Measurements from ENCODE around the gene RMND5B.
"Not testable (repeated sequence)": the region's sequence is repeated elsewhere in the genome, so short reads cannot be mapped to it uniquely, and the experiment has no call there.

The RMND5B gene

GRCh38 chr5:178130576-178131445 lies at the start of gene RMND5B:
Gene RMND5B (plus strand): TSS chr5:178131014. CDS start chr5:178138120, 7,106 bp downstream.
- DNase-seq (ENCODE audit: low read depth, low spot score): no peak

GRCh38 chr5:178081571-178082243 lies 49.1 kb upstream of the RMND5B start:
- no peak for DNase-seq (ENCODE audit: low read depth, low spot score)

GRCh38 chr5:178083922-178084321 lies 46.9 kb upstream of the RMND5B start:
- DNase-seq (ENCODE audit: low read depth, low spot score): no peak

GRCh38 chr5:178085316-178085715 lies 45.5 kb upstream of the RMND5B start:
- DNase-seq (ENCODE audit: low read depth, low spot score): no peak

GRCh38 chr5:178086266-178086665 lies 44.5 kb upstream of the RMND5B start:
- DNase-seq (ENCODE audit: low read depth, low spot score): no peak

GRCh38 chr5:178087199-178087598 lies 43.6 kb upstream of the RMND5B start:
- DNase-seq (ENCODE audit: low read depth, low spot score): not testable (repeated sequence)

GRCh38 chr5:178090856-178091255 lies 40.0 kb upstream of the RMND5B start:
- no peak for DNase-seq (ENCODE audit: low read depth, low spot score)

GRCh38 chr5:178093134-178093533 lies 37.7 kb upstream of the RMND5B start:
- no peak for DNase-seq (ENCODE audit: low read depth, low spot score)

- no peak for DNase-seq (ENCODE audit: low read depth, low spot score)
These were observed 36.5 kb upstream of the RMND5B start for GRCh38 chr5:178094345-178094744.

GRCh38 chr5:178098685-178099084 lies 32.1 kb upstream of the RMND5B start:
- DNase-seq (ENCODE audit: low read depth, low spot score): no peak

GRCh38 chr5:178103612-178104011 lies 27.2 kb upstream of the RMND5B start:
- DNase-seq (ENCODE audit: low read depth, low spot score): no peak

GRCh38 chr5:178104492-178104891 lies 26.3 kb upstream of the RMND5B start:
- no peak for DNase-seq (ENCODE audit: low read depth, low spot score)

GRCh38 chr5:178106086-178106485 lies 24.7 kb upstream of the RMND5B start:
- no peak for DNase-seq (ENCODE audit: low read depth, low spot score)

GRCh38 chr5:178106556-178107239 lies 24.1 kb upstream of the RMND5B start:
- no peak for DNase-seq (ENCODE audit: low read depth, low spot score)

GRCh38 chr5:178107756-178108310 lies 23.0 kb upstream of the RMND5B start:
- no peak for DNase-seq (ENCODE audit: low read depth, low spot score)

GRCh38 chr5:178108446-178108845 lies 22.4 kb upstream of the RMND5B start:
- DNase-seq (ENCODE audit: low read depth, low spot score): no peak

- no peak for DNase-seq (ENCODE audit: low read depth, low spot score)
These were observed 21.8 kb upstream of the RMND5B start for GRCh38 chr5:178108966-178109365.

- DNase-seq (ENCODE audit: low read depth, low spot score): no peak
These were observed 20.3 kb upstream of the RMND5B start for GRCh38 chr5:178110511-178110910.

GRCh38 chr5:178111925-178112324 lies 18.9 kb upstream of the RMND5B start:
- DNase-seq (ENCODE audit: low read depth, low spot score): no peak

GRCh38 chr5:178112545-178112944 lies 18.3 kb upstream of the RMND5B start:
- DNase-seq (ENCODE audit: low read depth, low spot score): no peak

GRCh38 chr5:178113141-178113787 lies 17.6 kb upstream of the RMND5B start, which contains the start of gene N4BP3:
Gene N4BP3 (plus strand): TSS chr5:178113532. CDS start chr5:178119584, 6,052 bp downstream.
- DNase-seq (ENCODE audit: low read depth, low spot score): no peak
